Raji (cell line): ENCODE measurements around the gene COBLL1.

ENCODE experiments used
- POLR2A ChIP-seq: IDR thresholded peaks from 2 replicates; pipeline ENCODE4 v1.6.1; 2011; ENCODE audit warnings: low read depth, low read length, control low read depth; ENCODE audit not compliant: insufficient read depth

COBLL1 gene

GRCh38 chr2:164813535-164813934 is 28.1 kb downstream of the COBLL1 start:
- TF ChIP-seq POLR2A: no peak

- TF ChIP-seq POLR2A: no peak
Measured at GRCh38 chr2:164812378-164812777, 29.2 kb downstream of the COBLL1 start.

GRCh38 chr2:164811819-164812218 is 29.8 kb downstream of the COBLL1 start:
- TF ChIP-seq POLR2A: no peak

GRCh38 chr2:164810843-164811242 is 30.8 kb downstream of the COBLL1 start:
- no peak for TF ChIP-seq POLR2A

GRCh38 chr2:164808776-164809175 is 32.8 kb downstream of the COBLL1 start:
- no peak for TF ChIP-seq POLR2A

GRCh38 chr2:164803776-164804466 is 37.7 kb downstream of the COBLL1 start:
- TF ChIP-seq POLR2A: no peak

- TF ChIP-seq POLR2A: no peak
Measured at GRCh38 chr2:164802095-164802707, 39.4 kb downstream of the COBLL1 start.

GRCh38 chr2:164800572-164800971 is 41.1 kb downstream of the COBLL1 start:
- TF ChIP-seq POLR2A: no peak

- TF ChIP-seq POLR2A: no peak
Measured at GRCh38 chr2:164797627-164798026, 44.0 kb downstream of the COBLL1 start.

GRCh38 chr2:164796999-164797398 is 44.6 kb downstream of the COBLL1 start:
- no peak for TF ChIP-seq POLR2A

- TF ChIP-seq POLR2A: no peak
Measured at GRCh38 chr2:164794432-164795231, 47.0 kb downstream of the COBLL1 start.

GRCh38 chr2:164794016-164794415 is 47.6 kb downstream of the COBLL1 start:
- no peak for TF ChIP-seq POLR2A

- no peak for TF ChIP-seq POLR2A
Measured at GRCh38 chr2:164793529-164793928, 48.1 kb downstream of the COBLL1 start.

- no peak for TF ChIP-seq POLR2A
Measured at GRCh38 chr2:164792316-164793170, 49.1 kb downstream of the COBLL1 start.

GRCh38 chr2:164789968-164790367 is 51.7 kb downstream of the COBLL1 start:
- TF ChIP-seq POLR2A: no peak

- no peak for TF ChIP-seq POLR2A
Measured at GRCh38 chr2:164786787-164787186, 54.8 kb downstream of the COBLL1 start.

- no peak for TF ChIP-seq POLR2A
Measured at GRCh38 chr2:164785457-164785856, 56.2 kb downstream of the COBLL1 start.
